Hair follicle dermal papilla cell (primary cell): ENCODE data around the gene LCE3A. TPM values are rescaled to one million over a fixed set of nuclear protein-coding genes. Genes with fewer than 3 reads are reported as not detected.

Experiments used
- small RNA-seq: library from RNA; depleted of rRNA; stranded (forward); fragments of <200 nt; gene quantifications from one replicate; pipeline ENCODE3, GENCODE V24; 2012
- total RNA-seq: library from RNA; depleted of rRNA; stranded (reverse); fragments of >200 nt; gene quantifications from 2 replicates; pipeline ENCODE4 v1.2.3, GENCODE V29; 2012

The LCE3A gene
- total RNA-seq = not detected in 2 replicates

GRCh38 chr1:152622803-152623202 lies at the start of gene LCE3A:
TSS of gene LCE3A (minus strand) at chr1:152623103. CDS start at chr1:152623103, 0 bp downstream.

GRCh38 chr1:152663098-152663497 lies 40.2 kb upstream of the LCE3A start, which contains the start of gene LCE2D:
TSS of gene LCE2D (plus strand) at chr1:152663380. CDS start at chr1:152664106, 726 bp downstream.

GRCh38 chr1:152613511-152613910 lies 9.4 kb downstream of the LCE3A start, which contains the start of gene LCE3B:
TSS of gene LCE3B (plus strand) at chr1:152613811. CDS start at chr1:152613811, 0 bp downstream.

GRCh38 chr1:152599934-152600333 lies 23.0 kb downstream of the LCE3A start, which contains the start of gene LCE3C:
TSS of gene LCE3C (plus strand) at chr1:152600234. CDS start at chr1:152600732, 498 bp downstream.

GRCh38 chr1:152580433-152580832 lies 42.5 kb downstream of the LCE3A start, which contains the start of gene LCE3D:
TSS of gene LCE3D (minus strand) at chr1:152580516. CDS start at chr1:152579936, 580 bp downstream.

Small RNAs within 50 kb of the gene (small RNA-seq; reads per million reads assigned to genes)
- not detected for gene LCE3A
- gene LCE3B = not detected

Other genes starting within 250 kb of the LCE3A start
- not detected in 2 replicates for gene CRNN, start 208.8 kb downstream of the LCE3A start, total RNA-seq
- gene LCE5A, start 112.3 kb downstream of the LCE3A start, total RNA-seq = not detected in 2 replicates
- not detected in 2 replicates for gene CRCT1, start 108.6 kb downstream of the LCE3A start, total RNA-seq
- not detected in 2 replicates for gene LCE3E, start 56.3 kb downstream of the LCE3A start, total RNA-seq
- not detected in 2 replicates for gene LCE3D, start 42.6 kb downstream of the LCE3A start, total RNA-seq
- not detected in 2 replicates for gene LCE3C, start 22.9 kb downstream of the LCE3A start, total RNA-seq
- not detected in 2 replicates for gene LCE3B, start 9.3 kb downstream of the LCE3A start, total RNA-seq
- not detected in 2 replicates for gene LCE2D, start 40.3 kb upstream of the LCE3A start, total RNA-seq
- not detected in 2 replicates for gene LCE2C, start 52.2 kb upstream of the LCE3A start, total RNA-seq
- gene LCE2B, start 63.0 kb upstream of the LCE3A start, total RNA-seq = not detected in 2 replicates
- not detected in 2 replicates for gene LCE2A, start 75.2 kb upstream of the LCE3A start, total RNA-seq
- not detected in 2 replicates for gene LCE4A, start 85.1 kb upstream of the LCE3A start, total RNA-seq
- not detected in 2 replicates for gene KPRP, start 134.9 kb upstream of the LCE3A start, total RNA-seq
- gene LCE1F, start 152.0 kb upstream of the LCE3A start, total RNA-seq = not detected in 2 replicates
- not detected in 2 replicates for gene LCE1E, start 163.2 kb upstream of the LCE3A start, total RNA-seq
- gene LCE1D, start 173.6 kb upstream of the LCE3A start, total RNA-seq = not detected in 2 replicates
- not detected in 2 replicates for gene LCE1C, start 183.5 kb upstream of the LCE3A start, total RNA-seq
- gene LCE1B, start 188.9 kb upstream of the LCE3A start, total RNA-seq = not detected in 2 replicates
- not detected in 2 replicates for gene LCE1A, start 204.4 kb upstream of the LCE3A start, total RNA-seq
- not detected in 2 replicates for gene LCE6A, start 219.8 kb upstream of the LCE3A start, total RNA-seq
- gene LCE7A, start 236.9 kb upstream of the LCE3A start, total RNA-seq = not detected in 2 replicates